GM12801 (cell line): ENCODE measurements around the gene NR3C2.

ENCODE experiments used
- TF ChIP-seq, protein P1 (sequence below): IDR thresholded peaks from one replicate; pipeline ENCODE4 v1.5.1; 2011; ENCODE audit warnings: control low read depth; ENCODE audit not compliant: insufficient read length; ENCODE audit errors: extremely low read depth

The NR3C2 gene

DNA sequence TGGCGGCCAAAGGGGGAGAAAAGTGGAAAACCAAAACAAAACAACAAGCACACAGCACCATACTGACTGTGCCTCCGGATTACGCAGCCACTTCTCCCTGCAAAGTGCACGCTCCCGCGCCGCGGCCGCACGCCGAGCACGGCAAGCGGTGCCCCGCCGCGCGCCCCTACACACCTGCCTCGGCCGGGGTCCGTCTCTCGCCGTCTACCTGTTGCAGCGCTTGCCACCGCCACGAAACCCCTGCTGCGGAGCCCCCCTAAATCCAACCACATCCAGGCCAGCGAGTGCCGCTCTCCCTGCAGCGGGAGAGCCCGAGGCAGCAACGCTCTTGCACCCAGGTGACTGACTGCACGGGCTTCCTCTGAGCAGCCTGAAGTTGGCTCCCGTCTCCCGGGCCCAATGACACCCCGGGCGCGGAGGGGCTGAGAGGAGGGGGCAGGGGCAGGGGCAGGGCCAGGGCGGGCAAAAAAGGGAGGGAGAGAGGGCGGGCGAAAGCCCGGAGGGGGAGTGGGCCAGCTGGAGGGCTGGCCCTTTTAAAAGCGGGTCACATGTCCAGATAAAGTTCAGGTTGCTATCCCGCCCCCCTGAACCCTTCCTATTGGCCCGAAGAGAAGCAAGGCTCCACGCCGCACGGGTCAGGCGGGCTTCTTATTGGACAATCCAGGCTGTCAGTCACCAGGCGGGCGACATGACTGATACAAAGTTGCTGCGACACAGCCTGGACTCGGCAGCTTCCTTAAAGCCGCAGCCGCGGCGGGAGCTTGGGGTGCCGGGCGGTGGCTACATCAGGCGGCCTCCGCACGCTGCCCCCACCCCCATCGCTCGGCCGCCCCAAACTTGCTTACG is at the start of gene NR3C2:
TSS of gene NR3C2 (minus strand) at position 429 of the 846 bp plus-strand sequence.
- TF ChIP-seq, protein P1, sequence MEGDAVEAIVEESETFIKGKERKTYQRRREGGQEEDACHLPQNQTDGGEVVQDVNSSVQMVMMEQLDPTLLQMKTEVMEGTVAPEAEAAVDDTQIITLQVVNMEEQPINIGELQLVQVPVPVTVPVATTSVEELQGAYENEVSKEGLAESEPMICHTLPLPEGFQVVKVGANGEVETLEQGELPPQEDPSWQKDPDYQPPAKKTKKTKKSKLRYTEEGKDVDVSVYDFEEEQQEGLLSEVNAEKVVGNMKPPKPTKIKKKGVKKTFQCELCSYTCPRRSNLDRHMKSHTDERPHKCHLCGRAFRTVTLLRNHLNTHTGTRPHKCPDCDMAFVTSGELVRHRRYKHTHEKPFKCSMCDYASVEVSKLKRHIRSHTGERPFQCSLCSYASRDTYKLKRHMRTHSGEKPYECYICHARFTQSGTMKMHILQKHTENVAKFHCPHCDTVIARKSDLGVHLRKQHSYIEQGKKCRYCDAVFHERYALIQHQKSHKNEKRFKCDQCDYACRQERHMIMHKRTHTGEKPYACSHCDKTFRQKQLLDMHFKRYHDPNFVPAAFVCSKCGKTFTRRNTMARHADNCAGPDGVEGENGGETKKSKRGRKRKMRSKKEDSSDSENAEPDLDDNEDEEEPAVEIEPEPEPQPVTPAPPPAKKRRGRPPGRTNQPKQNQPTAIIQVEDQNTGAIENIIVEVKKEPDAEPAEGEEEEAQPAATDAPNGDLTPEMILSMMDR = no peak

DNA sequence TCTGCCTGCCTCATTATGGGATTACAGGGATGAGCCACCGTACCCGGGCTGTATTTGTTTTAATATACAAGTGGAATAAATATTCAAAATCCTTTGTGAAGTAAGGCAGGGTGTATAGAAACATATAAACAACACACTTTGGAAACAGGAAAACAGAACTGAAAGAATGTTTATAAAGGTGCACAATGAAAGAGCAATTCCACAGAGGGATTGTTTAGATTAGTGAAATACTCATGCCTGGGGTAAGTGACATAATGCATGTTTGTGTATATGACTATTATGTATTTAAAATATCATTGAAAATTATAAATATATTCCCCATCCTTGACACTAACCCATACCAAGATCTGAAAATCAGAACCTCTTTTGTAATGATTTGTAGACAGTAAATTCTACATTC is 45.0 kb upstream of the NR3C2 start:
- TF ChIP-seq, protein P1 = no peak

DNA sequence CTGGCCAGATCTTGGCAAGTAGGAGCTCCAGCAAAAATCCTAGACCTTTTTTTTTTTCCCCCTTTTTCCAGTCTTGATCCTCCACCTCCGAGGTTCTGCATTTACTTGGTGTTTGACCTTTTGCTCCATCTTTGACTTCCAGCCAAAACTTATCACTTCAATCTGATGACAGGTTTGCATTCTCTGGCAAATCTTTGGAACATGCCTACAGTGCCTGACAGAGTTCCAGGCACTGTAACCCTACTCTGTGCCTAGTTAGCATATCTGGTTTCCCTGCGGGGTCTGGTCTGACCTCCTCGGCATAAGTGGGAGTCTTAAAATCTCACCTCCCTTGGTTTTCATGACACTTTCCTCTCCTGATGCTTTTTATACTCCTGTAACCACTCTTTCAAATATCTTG is 39.4 kb upstream of the NR3C2 start:
- TF ChIP-seq, protein P1 = no peak

DNA sequence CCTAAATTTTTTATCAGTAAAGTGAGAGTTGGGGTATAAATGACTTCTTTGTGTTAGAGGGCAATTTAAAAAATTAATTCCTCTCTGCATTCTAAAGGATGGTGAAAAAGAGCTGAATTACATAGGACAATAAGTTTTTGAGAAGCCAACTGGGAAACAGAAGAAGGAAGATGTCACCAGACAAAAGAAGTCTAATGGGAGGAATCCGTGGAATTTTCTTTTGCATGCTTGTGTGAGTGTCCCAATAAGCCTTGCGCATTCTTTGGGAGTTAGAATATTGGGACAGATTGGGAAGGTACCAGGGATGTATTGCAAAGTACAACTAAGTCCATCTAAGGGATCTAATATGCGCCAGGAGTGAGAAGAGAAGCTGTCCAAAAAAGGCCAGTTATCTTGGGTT is 35.1 kb upstream of the NR3C2 start:
- TF ChIP-seq, protein P1 = no peak

DNA sequence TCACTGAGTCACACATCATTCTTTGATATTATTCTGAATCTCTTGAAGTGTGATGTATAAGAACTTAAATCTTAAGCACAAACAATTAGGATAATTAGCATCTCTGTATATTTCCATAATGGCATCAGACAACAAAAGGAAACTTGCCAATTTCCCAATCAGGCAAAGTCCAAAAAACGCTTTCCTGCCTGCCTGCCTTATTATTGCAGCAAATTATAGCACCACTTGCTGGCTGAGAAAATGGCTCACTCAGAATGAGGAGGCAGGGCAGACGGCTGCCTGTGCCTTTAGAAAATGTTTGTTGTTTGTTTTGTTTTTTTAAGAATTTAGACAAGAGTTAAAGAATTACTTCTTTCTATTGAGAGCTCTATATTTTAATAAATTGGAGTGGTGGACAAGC is 27.7 kb upstream of the NR3C2 start:
- TF ChIP-seq, protein P1 = no peak

DNA sequence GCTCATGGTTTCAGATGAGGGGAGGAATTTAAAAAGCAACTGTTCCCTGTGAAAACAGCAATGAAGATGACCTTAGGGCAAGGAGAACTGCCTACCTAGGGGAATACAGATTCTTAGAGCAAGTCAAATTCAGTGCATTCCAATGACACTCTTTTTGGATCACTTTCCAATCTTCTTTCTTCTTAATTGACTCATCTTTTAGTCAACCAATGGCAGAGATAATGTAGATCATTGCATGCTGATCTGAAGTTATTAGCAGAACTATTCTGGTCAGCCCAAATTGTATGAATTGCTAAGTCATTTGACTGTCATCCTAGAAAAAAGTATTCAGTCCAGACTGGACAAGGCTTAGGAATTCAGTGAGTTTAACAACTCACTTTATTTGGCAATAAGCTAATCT is 12.6 kb upstream of the NR3C2 start:
- TF ChIP-seq, protein P1 = no peak

DNA sequence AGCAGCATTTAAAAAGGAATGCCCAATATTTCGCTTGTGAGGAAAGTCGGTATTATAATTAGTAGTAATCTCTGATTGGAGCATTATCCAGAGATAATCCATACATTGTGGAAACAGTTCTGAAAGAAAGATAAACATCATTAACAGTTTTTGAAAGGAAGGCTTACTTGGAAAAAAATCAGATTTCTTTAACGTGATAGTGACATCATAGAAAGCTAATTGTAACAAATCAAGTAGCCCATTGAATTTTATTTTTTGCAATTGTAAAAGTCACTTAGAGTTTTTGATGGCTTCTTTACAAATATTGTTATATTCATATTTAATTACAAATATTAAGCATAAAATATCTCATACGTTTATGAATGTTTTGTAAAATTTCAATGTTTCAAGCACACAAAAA is 11.6 kb upstream of the NR3C2 start:
- TF ChIP-seq, protein P1 = no peak

DNA sequence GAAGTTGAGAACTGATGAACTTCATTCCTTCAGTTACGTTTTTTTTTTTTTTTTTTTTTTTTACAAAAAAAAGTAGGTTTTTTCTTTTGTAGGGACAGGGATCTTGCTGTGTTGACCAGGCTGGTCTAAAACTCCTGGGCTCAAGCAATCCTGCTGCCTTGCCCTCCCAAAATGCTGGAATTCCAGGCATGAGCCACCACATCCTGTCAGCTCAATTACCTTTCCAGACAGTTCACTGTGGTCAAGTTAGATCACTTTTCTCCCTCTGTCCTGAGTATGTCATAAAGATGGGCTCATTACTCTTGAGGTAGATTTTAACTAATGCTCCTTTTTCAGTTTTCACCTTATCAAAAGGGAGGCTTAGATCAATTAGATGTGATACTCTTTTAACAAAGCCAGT is 10.8 kb upstream of the NR3C2 start:
- TF ChIP-seq, protein P1 = no peak
